OCI-LY1 (cell line): ENCODE data around the gene BAIAP2L2.

Experiments
- EZH2 ChIP-seq: fragments of 200-600 bp; sonication (generic), shearing (Covaris generic); IDR thresholded peaks from 2 replicates; pipeline ENCODE4 v1.8.0; 2017; ENCODE audit warnings: borderline replicate concordance, mixed run types, mild to moderate bottlenecking, antibody characterized with exemption, low read length, moderate library complexity, mixed read lengths
- TF ChIP-seq, protein P1 (sequence below): fragments of 200-600 bp; sonication (generic), shearing (Covaris generic); IDR thresholded peaks from 2 replicates; pipeline ENCODE4 v1.5.1; 2017; ENCODE audit warnings: mild to moderate bottlenecking, antibody characterized with exemption, low read length, moderate library complexity, mixed read lengths

DNA sequence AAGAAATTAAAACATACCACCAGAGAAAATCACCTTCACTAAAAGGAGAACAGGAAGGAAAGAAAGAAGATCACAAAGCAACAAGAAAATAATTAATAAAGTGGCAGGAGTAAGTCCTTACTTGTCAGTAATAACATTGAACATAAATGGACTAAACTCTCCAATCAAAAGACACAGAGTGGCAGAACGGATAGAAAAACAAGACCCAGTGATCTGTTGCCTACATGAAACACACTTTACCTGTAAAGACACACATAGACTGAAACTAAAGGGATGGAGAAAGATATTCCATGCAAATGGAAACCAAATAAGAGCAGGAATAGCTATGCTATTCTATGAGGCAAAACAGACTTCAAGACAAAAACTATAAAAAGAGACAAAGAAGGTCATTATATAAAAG lies 45.2 kb upstream of the BAIAP2L2 start:
- TF ChIP-seq EZH2, result no peak
- TF ChIP-seq, protein P1, sequence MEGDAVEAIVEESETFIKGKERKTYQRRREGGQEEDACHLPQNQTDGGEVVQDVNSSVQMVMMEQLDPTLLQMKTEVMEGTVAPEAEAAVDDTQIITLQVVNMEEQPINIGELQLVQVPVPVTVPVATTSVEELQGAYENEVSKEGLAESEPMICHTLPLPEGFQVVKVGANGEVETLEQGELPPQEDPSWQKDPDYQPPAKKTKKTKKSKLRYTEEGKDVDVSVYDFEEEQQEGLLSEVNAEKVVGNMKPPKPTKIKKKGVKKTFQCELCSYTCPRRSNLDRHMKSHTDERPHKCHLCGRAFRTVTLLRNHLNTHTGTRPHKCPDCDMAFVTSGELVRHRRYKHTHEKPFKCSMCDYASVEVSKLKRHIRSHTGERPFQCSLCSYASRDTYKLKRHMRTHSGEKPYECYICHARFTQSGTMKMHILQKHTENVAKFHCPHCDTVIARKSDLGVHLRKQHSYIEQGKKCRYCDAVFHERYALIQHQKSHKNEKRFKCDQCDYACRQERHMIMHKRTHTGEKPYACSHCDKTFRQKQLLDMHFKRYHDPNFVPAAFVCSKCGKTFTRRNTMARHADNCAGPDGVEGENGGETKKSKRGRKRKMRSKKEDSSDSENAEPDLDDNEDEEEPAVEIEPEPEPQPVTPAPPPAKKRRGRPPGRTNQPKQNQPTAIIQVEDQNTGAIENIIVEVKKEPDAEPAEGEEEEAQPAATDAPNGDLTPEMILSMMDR, result no peak
